CD1c-positive myeloid dendritic cell (primary cell): ENCODE data around the gene LAMA2.

Experiments used
- DNase-seq: peaks from one replicate; pipeline ENCODE4 v3.0.0-alpha.2; 2016; ENCODE audit errors: extremely low spot score

Gene LAMA2

DNA sequence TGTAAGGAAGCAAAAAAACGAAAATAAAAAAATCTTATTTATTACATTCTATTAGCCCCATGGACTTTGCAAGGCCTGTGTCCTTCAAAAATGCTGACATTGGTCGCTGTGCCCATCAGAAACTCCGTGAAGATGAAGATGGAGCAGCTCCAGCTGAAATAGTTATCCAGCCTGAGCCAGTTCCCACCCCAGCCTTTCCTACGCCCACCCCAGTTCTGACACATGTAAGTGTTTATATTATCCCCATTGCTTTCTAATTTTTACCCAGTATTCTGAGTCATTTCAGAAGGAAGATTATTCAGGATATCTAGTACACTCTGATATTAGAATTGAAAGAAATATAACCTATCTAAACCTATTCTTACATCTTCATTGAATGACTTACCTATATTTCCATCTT lies 609.3 kb downstream of the LAMA2 start:
- DNase-seq, result no peak

DNA sequence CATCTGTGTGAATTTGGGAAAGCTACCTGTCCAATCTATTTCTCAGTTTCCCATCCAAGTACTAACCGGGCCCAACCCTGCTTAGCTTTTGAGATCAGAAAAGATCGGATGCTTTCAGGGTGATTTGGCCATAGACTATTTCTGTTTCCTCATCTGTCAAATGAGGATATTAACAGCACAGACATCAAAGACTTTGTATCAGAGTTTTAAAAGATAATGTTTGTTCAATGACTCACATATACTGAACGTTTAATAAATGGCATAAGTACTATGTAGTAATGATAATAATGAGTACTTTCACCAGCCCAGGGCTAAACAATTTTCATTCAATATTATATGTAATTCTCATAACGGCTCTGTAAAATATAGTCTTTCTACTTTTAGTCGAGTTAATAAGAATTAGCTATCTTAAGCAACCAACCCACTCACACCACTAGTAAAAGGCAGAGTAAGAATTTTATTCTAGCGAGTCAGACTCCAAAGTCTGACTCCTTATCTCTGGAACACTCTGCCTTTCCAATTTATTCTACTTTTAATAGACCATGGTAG lies 610.5 kb downstream of the LAMA2 start:
- DNase-seq, result no peak

DNA sequence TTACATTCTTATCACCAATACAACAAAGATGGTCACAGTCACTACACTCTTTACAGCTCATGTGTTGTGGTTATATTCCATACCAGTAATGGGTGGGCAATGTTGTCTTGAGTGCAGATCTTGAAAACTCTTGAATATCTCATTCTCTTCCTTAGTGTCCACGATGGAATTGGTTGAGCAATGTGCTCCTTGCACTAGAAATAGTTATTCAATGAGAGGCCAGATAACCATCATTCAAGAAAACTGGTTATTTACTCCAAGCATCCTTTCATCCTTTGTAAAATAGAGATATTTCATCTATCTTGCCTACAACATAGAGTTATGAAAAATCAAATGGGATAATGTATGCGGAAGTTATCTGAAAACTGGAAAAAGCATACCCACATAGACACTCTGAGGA lies 611.2 kb downstream of the LAMA2 start:
- DNase-seq, result no peak

DNA sequence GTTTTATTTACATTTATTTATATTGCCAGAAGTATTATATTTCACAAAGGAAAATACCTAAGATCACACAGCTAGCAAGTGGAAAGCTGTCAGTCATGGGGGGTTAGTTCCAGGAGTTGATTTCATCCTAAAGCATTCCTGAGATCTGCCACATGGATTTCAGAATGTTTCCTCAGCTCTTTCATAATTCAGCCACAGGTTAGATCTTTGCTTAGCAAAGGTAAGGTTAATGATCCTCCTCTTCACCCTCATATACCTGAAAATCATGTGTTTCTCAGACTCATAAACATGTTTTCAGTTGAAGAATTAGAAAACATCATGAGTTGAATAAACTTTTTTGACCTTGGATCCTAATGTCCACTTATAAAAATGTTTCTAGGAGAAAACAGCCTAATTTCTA lies 611.6 kb downstream of the LAMA2 start:
- no peak for DNase-seq

DNA sequence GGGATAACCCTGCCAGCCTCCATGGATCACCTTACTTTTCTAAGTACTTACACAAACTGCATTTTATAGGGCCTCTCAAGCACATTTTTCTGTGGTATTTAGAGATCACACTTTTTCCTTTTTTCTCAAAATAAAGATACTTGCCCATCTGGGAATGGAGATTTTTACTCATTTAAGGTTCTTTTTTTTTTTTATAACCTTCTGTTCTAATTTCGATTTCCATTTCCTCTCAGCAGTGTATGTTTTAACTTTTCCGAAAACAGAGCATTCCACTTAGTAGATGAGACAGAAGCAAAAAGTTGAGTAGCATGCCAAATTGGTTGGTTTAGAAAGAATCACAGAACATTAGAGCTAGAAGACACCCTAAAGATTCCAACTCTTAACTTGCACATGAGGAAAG lies 612.7 kb downstream of the LAMA2 start:
- no peak for DNase-seq

DNA sequence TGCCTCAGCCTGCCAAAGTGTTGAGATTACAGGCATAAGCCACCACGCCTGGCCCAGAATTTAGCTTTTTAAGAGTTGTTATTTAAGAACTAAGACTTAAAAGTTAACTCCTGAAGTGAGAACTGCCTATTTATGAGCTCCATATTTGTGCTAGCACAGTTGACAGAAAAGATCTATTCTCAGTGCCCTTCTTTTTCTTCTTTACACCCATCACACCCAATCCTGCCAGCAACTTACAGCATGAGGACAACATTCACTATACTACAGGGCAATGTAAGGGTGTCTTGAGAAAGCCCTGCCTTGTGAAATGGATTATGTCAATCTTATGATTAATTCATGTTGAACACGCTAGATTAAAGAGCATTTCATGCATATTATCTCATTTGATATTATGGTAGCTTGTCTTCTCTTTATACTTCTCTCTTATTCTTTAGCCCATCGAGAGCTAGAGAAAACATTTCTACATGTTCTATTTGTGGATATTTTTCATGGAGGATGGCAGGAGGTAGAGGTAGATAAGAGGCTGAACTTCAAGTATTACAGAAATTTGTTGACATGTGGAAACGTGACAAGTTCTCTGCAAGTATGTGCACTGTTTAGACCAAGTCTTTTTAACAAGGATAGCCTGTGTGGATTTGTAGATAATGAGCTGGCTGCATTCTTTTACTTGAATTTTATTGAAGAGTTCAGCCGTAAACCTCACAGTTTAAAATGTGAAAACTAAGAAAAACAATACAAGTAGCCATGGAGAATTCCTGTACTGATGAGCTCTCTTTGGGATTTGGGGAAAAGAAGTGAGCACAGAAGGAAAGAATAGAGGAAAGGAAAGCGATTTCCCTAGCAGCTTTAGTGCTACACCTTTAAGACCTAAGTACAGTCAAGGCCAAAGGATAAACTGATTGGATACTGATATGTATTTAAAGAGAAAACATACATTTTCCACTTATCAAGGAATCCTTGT lies 614.8 kb downstream of the LAMA2 start:
- DNase-seq, result no peak

DNA sequence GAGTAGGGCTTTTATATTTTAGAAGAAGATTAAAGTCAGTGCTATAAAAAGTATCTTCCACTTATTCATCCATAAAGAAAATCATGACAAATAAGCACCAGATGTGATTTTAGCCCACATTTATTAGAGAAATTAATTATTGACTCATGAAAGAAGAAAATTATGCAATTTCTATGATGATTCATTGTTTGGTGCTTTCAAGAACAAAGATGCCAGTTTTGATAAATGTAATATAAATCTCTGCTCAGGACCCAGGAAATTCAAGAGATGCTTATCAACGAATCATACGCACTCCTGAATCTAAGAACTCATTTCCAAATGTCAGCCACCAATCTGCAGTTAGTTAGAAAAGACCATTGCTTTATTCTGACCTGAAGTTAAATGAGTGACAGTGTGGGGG lies 615.6 kb downstream of the LAMA2 start:
- peak; percentile 9 for DNase-seq

DNA sequence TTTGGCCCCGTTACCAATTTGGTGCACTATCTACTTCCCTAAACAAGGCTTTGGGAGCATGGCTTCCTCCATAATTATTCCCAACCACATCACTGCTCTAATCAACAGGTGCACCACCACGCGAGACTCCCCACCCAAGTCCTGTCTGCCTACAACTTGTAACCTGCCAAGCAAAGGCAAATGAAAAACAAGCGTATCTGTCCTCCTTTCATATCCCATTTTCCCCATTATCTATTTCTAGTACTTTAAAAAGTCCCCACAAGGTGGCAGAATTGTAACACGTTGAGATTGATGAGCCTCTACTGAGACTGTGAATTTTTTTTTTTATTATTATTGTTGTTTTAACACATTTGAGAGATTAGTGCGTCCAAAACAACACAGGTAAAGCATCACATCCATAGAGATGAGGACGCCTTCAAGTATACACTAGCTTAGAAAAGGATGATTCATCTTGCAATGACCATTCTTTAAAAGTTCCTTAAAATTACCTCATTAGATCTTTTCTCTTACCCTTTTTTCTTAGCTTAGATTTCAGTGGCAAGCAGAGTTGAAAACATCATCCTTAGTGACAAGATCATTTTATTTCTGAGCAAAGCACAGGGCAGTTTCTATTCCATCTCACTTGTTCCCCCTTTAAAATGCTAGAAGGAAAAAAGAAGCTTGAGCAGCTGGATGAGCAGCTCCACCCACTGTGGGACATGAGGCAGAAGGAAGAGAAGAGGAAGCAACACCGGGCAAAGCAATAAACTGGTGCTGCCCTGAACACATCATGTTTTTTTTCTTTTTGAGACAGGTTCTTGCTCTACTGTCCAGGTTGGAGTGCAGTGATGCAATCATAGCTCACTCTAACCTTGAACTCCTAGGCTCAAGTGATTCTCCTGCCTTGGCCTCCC lies 616.3 kb downstream of the LAMA2 start:
- peak; percentile 62 for DNase-seq

DNA sequence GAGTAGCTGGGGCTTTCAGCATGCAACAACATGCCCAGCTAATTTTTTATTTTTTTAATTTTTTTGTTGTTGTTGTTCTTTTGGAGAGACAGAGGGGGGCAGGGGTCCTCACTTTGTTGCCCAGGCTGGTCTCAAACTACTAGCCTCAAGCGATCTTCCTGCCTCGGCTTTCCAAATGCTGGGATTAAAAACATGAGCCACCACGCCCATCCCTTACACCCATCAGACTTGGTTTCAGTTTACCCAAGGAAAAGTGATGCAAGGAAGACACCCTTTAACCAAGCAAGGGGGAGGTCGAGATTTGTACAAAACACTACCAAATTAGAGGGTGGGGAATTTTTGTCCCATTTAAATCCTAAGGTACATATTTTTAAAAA lies 616.9 kb downstream of the LAMA2 start:
- DNase-seq, result no peak

DNA sequence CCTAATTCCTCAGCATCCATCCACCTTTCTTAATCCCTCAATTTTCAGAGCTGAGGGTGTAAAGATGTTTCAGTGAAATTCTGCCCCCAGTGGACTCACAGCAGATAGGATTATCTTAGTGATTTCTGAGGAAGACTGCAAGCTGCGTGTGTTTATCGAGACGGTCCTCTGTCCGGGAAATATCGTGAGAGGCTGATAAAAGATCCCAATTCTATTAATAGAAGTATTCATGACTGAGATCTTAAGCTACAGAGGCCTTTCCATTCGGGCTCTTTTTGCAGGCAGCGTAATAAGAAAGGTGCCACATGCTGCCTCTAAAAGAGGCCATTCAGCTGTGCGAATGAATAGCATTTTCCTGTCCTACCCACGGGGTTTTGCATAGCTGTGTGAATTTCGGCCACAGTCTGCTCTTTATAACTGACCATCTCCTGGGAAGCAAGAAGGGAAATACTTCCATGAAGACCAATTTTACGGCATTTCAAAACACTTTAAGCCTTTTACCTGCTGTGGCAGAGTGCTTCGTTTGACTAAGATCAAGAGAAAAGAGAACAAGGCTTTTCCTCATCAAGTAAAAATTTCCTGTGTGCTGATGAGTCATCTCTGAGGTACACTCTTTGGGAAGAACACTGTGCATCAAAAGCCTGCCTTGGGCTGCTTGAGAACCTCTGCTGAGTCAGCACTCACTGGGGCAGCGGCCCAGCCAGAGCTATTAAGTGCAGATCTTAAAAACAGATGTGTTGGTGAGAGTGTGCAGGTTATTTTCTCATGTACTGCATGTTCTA lies 618.2 kb downstream of the LAMA2 start:
- DNase-seq, result peak; percentile 14

DNA sequence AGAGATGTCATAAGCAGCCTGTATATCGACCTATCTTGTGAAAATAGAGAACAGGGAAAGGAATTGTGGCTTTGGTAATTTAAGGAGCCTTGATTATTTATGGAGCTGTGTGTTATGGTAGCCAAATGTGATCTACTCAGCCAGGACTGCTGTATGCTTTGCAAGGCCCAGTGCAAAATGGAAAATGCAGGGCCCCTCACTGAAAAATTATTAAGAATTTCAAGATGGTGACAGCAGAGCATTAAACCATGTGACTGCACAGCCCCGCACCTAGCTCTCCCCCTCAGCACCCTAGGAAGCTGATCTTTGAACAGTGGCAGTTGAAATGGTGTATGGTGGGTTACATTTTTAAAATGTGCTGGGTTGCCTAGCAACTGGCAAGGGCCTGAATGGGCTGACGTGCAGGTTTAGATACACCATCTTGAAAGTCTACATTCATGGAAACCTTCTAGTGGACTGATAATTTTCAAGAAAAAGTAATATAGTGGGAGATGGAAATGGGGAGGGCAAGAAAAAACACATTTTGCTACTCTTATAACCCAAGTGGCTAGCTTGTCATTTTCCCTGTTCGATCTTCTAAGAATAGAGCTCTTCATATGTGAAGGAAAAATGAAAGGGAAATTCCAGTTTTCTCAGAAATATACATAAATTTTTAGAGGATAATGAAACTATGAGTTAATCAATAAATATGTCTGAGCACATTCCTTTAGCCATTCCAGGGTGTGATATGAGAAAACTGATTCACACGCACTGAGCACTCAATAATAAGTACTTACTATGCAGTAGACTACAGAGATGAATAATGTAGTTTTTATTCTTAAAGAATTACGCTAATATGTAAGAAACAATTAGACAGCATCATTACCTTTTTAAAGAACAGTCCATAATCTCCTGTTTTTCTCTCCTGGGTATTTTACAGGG lies 619.1 kb downstream of the LAMA2 start:
- no peak for DNase-seq

DNA sequence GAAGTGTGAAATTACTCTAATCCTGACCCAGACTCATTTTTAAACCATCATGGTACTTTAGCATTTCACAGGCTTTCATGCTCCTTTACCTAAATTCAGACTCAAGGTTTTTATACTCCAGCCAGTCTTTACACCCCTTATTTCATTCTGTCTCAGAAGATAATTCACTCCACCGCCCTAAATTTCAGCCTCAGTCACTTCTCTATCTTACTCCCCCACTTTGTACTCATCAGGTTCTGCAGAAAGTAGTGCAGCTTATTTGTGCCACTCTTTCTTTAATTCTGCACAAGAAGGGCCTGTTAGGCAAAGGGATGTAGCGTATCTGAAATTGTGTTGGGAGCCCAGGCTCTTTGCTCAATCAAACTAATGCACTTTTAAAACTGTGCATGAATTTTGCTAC lies 621.5 kb downstream of the LAMA2 start:
- no peak for DNase-seq

DNA sequence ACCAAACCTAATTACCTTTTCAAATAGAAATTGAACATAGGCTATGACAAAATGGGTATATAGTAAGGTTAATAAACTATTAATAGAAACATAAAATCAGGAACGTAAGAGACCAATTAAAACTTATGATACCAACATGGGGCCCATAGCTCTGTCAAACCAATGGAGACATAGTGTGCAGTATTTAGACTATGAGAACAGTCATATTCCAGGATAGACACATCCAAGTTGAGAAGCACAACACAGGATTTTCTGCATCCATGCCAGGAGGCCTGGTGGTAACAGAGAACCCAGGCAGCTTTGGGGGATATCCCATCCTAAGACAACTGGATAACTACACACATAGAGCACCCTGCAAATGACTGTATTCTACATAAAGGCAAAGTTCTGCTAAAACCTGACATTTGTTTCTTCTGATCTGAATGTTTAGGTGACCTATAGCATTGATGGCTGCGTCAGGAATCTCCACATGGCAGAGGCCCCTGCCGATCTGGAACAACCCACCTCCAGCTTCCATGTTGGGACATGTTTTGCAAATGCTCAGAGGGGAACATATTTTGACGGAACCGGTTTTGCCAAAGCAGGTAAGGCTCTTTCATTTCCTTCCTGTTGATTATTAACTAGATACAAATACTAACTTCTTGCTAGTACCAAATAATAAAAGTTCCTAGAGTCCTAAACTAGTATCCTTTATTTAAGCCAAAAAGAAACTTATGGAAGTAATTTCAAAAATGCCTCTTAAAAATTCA lies 624.3 kb downstream of the LAMA2 start:
- DNase-seq, result no peak

DNA sequence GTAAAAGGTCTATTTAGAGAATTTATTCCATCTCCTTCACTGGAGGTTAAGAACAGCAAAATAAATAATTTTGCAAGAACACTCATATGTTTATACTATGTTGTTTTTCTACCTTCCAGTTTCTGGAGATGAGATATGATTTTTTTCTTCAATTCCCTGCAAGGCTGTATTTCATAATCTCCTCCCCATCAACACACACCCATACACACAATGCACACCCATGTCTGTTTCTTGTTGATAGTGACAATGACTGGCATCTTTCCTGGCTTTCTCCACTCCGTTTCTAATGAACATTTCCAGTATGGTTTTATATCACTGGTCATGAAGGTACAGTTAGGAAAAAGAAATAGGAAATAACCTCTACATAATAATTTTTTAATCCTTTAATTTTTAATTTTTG lies 624.9 kb downstream of the LAMA2 start:
- no peak for DNase-seq

DNA sequence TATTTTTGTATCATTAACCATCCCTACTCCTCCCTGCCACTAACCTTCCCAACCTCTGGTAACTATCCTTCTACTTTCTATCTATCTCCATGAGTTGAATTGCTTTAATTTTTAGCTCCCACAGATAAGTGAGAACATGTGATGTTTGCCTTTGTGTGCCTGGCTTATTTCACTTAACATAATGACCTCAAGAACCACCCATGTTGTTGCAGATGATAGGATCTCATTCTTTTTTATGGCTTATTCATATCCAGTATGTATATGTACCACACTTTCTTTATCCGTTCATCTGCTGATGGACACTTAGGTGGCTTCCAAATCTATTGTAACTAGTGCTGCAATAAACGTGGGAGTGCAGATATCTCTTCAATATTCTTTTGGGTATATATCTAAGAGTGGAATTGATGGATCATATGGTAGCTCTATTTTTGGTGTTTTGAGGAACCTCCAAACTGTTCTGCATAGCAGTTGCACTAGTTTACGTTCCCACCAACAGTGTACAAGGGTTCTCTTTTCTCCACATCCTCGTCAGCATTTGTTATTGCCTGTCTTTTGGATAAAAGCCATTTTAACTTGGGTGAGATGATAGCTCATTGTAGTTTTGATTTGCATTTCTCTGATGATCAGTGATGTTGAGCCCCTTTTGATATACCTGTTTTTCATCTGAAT lies 625.7 kb downstream of the LAMA2 start:
- no peak for DNase-seq

DNA sequence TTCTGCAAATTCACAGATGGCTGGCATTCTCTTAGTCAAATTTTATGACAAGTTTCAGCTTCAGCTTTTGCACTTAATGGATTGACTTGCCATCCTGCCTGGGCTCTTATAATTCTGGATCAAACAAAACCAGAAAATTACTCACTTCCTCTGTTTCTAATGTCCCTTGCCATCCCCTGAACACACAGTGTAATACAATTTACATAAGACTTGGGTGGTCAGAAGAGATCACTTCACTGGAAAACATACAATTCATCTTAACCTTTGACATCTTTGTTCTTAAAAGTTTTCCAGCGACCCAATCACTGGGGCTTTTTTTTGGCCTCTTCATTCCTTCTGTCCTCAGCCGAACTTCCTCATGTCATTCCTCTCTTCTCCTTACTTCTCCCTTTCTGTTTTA lies 628.0 kb downstream of the LAMA2 start:
- DNase-seq, result no peak

DNA sequence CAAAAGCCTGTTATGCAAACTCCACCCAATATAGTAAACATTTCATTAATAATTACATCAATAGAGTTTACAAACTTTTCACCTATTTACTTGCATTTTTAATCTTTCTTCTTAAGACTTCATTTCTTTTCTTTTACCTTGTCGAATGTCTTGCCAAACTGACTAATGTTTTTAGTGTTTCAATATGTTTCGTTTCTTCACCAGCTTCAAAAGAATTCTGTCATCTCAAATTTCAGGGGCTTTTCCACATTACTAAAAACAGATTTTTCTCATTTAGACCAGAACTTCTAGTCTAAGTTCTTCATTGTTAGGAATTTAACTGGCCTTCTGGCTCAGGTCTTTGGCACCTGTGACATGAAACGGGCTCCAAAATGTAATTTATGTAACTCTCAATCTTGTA lies 630.5 kb downstream of the LAMA2 start:
- DNase-seq, result no peak

DNA sequence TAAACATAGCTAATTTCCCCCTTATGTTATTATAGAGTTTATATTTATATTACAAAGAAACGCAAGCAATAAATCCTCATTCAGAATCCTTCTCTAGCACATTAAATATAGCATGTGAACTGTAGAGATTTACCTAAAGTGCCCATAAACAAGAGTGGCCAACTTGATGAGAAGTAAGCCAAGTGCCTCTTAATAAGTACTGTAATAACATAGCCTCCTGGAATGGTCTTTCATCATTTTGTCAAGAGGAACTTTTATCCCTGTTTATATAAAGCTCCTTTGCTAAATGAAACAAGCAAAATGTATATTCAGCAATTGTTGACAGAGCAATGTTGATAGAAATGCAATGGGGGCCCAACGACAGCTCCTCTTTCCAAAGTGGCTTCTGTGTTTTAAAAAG lies 632.1 kb downstream of the LAMA2 start:
- DNase-seq, result no peak

DNA sequence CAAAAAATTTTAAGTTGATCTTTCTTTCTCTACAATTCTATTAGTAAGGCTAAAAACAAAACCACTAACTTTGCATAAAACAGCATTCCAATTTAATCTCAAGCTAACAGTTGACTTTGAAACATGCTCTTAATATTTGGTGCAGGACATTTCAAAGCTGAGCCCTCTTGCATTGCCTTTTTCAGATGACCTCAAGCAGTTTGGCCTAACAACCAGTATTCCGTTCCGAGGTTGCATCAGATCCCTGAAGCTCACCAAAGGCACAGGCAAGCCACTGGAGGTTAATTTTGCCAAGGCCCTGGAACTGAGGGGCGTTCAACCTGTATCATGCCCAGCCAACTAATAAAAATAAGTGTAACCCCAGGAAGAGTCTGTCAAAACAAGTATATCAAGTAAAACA lies 633.1 kb downstream of the LAMA2 start:
- no peak for DNase-seq
